ENCODE measurements around the gene CRHR1.

The CRHR1 gene

DNA sequence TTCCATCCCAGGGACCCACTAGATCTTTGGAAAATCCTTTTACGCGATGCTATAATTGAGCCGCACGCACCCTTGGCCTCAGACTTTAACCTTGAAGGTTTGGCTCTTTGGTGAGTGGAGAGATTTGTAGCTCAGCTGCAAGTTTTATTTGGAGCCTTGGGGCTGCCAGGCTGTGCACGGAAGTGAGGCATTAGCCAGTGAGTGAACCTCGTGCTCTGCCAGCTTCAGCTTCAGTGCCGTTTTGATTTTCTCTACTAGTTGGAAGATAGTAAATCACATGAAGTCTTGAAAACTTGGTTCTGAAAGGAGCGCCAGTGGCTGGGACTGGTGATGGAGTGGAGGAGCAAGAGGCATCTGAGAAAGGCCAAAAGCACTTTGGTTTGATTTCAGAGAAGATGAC, 17.3 kb downstream of the CRHR1 start:
- Histone ChIP-seq H3K27me3 (ENCODE audit: insufficient read depth, insufficient read length) (no peaks in the 10 kb centered on the region), H3K4me3 (ENCODE audit: insufficient read length, low read depth) (no peak overlapping the region), H3K36me3 (ENCODE audit: insufficient read depth, insufficient read length, low read length) (no peaks in the 10 kb centered on the region), H3K4me1 (ENCODE audit: insufficient read depth, insufficient read length) (peaks cover 9% of the 10 kb centered on the region), H3K9me3 (ENCODE audit: insufficient read depth, low read length) (no peaks in the 10 kb centered on the region), H3K9ac (ENCODE audit: insufficient read length, low read depth) (no peak overlapping the region)
- no peak for TF ChIP-seq ZNF274 (IDR thresholded peaks at IDR 0.05; ENCODE audit: low read depth, low read length)
- TF ChIP-seq YY1 (IDR thresholded peaks at IDR 0.05; ENCODE audit: insufficient read depth, insufficient read length): no peak
- TF ChIP-seq SUZ12 (IDR thresholded peaks at IDR 0.05; ENCODE audit: extremely low read depth, insufficient read depth, insufficient read length): no peak
- no peak for DNase-seq (ENCODE audit: low read depth, low spot score)

DNA sequence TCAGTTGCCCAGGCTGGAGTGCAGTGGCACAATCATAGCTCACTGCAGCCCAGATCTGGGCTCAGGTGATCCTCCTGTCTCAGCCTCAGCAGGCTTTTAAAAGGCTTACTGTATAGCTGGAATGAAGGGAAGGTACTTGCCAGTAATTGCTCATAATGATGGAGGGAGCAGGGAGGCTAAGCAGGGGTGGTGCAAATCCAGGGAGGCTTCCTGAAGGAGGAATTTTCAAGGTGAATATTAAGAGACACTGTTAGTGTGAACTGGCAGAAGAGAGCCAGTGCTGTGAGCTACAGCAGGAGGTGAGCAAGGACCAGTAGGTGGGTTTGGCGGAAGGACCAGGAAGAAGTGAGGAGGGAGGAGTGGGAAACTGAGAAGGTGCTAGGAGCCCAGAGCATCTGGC, 24.7 kb downstream of the CRHR1 start:
- H3K9me3 ChIP-seq (ENCODE audit: insufficient read depth, low read length): 0 out of 2 replicates have a peak, but pooled peaks cover 6% of the 10 kb centered on the region

DNA sequence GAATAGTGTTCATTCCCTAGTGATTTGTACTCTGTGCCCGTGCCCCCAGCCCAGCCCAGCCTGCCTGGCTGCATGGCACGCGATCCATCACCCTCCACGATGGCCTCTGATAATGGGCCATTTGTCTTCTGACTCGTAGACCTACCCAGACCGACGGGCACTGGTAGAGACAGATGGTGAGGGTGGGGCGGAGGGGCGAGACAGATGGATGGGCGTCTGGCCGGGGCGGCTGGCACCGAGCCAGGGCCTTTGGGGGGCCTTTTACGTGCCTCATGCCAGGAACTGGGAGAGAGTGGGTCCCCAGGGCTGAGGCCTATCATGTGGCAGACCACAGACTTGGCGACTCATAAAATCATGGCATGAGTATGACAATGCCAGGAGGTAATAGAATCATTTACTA, 25.4 kb downstream of the CRHR1 start:
- no peak for DNase-seq (ENCODE audit: low read depth, low spot score)
- Histone ChIP-seq H3K36me3 (ENCODE audit: insufficient read depth, insufficient read length, low read length) (no peaks in the 10 kb centered on the region), H3K9ac (ENCODE audit: insufficient read length, low read depth) (no peak overlapping the region), H3K4me1 (ENCODE audit: insufficient read depth, insufficient read length) (peaks cover 11% of the 10 kb centered on the region), H3K4me3 (ENCODE audit: insufficient read length, low read depth) (no peak overlapping the region), H3K27me3 (ENCODE audit: insufficient read depth, insufficient read length) (peaks cover 11% of the 10 kb centered on the region), H3K9me3 (ENCODE audit: insufficient read depth, low read length) (0 out of 2 replicates have a peak, but pooled peaks cover 6% of the 10 kb centered on the region)
- TF ChIP-seq SUZ12 (IDR thresholded peaks at IDR 0.05; ENCODE audit: extremely low read depth, insufficient read depth, insufficient read length) (no peak), YY1 (IDR thresholded peaks at IDR 0.05; ENCODE audit: insufficient read depth, insufficient read length) (no peak), ZNF274 (IDR thresholded peaks at IDR 0.05; ENCODE audit: low read depth, low read length) (no peak)

More for the DNA sequence above, 24.7 kb downstream of the CRHR1 start:
- no peaks in the 10 kb centered on the region for H3K36me3 ChIP-seq (ENCODE audit: insufficient read depth, insufficient read length, low read length)
- H3K9ac ChIP-seq (ENCODE audit: insufficient read length, low read depth): no peak overlapping the region
- TF ChIP-seq SUZ12 (IDR thresholded peaks at IDR 0.05; ENCODE audit: extremely low read depth, insufficient read depth, insufficient read length) (no peak), YY1 (IDR thresholded peaks at IDR 0.05; ENCODE audit: insufficient read depth, insufficient read length) (no peak), ZNF274 (IDR thresholded peaks at IDR 0.05; ENCODE audit: low read depth, low read length) (no peak)
- no peak overlapping the region for H3K4me3 ChIP-seq (ENCODE audit: insufficient read length, low read depth)
- H3K27me3 ChIP-seq (ENCODE audit: insufficient read depth, insufficient read length): peaks cover 5% of the 10 kb centered on the region
- DNase-seq (ENCODE audit: low read depth, low spot score): no peak
- H3K4me1 ChIP-seq (ENCODE audit: insufficient read depth, insufficient read length): peaks cover 11% of the 10 kb centered on the region

DNA sequence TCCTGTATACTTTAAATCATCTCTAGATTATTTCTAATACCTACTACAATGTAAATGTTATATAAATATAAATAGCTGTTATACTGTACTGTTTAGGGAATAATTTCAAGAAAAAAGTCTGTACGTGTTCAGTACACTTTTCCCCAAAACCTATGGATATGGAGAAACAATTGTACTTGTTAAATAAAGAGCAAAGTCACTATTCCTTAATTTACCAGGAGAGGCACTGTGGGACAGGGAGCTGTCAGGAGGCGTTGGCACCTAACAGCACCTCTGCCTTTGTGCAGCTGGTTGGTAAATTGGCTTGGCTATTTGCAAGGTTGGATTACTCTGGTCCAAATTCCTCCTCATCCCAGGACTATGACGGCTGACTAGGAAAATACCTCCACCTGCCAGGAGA, 28.0 kb downstream of the CRHR1 start:
- no peak overlapping the region for H3K4me3 ChIP-seq (ENCODE audit: insufficient read length, low read depth)
- H3K27me3 ChIP-seq (ENCODE audit: insufficient read depth, insufficient read length): peaks cover 12% of the 10 kb centered on the region
- H3K9ac ChIP-seq (ENCODE audit: insufficient read length, low read depth): no peak overlapping the region
- 0 out of 2 replicates have a peak, but pooled peaks cover 6% of the 10 kb centered on the region for H3K9me3 ChIP-seq (ENCODE audit: insufficient read depth, low read length)
- peaks cover 11% of the 10 kb centered on the region for H3K4me1 ChIP-seq (ENCODE audit: insufficient read depth, insufficient read length)
- no peaks in the 10 kb centered on the region for H3K36me3 ChIP-seq (ENCODE audit: insufficient read depth, insufficient read length, low read length)
- DNase-seq (ENCODE audit: low read depth, low spot score): no peak
- no peak for TF ChIP-seq SUZ12 (IDR thresholded peaks at IDR 0.05; ENCODE audit: extremely low read depth, insufficient read depth, insufficient read length)

DNA sequence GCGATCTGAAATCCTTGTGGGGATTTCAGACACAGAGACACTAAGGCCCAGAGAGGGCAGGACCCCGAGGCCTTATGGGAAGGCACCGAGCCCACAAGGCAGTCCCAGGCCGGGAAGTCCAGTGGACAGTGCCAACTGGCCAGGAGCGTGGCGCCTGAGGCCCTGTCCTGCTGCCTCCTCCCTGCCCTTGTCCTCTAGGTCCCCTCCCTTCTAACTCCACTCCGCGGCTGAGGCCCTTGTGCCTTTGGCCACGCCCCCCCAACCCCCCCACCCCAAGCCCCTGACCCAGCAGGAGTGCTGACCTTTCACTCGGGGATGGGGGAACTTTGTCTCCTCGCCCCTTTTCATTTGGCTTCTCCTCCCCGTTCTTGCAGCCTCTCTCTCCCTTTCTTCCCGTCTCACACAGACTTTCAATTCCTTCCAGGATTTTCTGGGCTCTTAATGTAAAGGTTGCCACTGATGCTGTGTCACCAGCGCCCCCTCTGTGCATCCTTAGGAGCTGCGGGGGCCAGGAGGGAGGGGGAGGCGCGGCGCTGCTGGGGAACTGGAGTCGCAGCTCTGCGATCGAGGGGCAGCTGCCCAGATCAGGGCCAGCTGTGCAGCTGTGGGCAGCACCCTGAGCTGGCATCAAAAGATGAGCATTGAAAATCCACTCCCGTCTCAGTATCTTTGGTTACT, 29.1 kb downstream of the CRHR1 start:
- TF ChIP-seq YY1 (IDR thresholded peaks at IDR 0.05; ENCODE audit: insufficient read depth, insufficient read length): no peak
- TF ChIP-seq ZNF274 (IDR thresholded peaks at IDR 0.05; ENCODE audit: low read depth, low read length): no peak
- TF ChIP-seq SUZ12 (IDR thresholded peaks at IDR 0.05; ENCODE audit: extremely low read depth, insufficient read depth, insufficient read length): no peak
- Histone ChIP-seq H3K4me3 (ENCODE audit: insufficient read length, low read depth) (no peak overlapping the region), H3K9ac (ENCODE audit: insufficient read length, low read depth) (peak overlapping the region; percentile 76), H3K27me3 (ENCODE audit: insufficient read depth, insufficient read length) (peaks cover 12% of the 10 kb centered on the region), H3K36me3 (ENCODE audit: insufficient read depth, insufficient read length, low read length) (no peaks in the 10 kb centered on the region), H3K9me3 (ENCODE audit: insufficient read depth, low read length) (0 out of 2 replicates have a peak, but pooled peaks cover 6% of the 10 kb centered on the region), H3K4me1 (ENCODE audit: insufficient read depth, insufficient read length) (peaks cover 11% of the 10 kb centered on the region)
- peak; percentile 59 for DNase-seq (ENCODE audit: low read depth, low spot score)

DNA sequence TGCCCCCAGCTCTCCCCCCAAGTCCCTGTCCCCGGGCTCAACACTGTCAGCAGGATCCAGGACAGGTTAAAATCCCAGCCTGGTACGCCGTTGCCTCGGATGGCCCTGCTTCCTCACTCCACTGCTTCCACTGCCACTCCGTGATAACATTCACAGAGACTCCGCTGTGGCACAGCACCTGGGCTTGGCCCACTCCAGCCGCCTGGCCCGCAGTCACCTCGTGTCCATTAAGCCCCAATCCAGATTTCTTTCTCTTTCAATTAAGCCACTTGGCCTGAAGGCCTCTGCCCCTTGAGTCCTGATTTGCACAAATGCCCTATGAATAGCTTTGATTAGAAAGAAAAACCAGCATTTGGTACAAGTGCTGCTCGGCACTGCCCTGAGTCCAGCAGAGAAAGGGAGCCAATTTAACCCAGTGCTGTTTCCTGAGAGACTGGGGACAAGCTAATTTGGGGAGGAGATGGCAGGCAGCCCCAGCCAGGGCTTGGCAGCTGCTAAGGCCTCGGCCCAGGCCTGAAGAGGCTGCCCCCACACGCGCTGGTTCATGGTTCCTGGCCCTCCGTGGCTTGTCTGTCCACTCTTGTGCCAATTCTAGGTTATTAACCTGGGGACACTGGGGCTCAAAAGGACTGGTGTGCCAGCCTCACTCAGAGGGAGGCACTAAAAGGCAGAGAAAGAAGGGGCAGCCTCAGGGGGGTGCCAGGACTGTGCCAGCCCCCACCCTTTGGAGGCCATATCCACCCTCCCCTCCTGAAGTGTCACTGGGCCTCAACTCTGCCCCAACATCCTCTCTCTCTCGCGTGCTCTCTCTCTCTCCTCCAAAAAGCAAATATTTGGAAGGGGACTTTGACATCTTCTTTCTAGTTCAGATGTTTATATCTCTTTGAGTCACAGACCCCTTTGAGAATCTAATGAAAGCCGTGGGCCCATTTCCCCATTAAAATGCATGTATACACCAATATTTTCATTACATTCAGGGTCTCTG, 30.8 kb downstream of the CRHR1 start:
- Histone ChIP-seq H3K27me3 (ENCODE audit: insufficient read depth, insufficient read length) (peaks cover 12% of the 10 kb centered on the region), H3K9me3 (ENCODE audit: insufficient read depth, low read length) (0 out of 2 replicates have a peak, but pooled peaks cover 6% of the 10 kb centered on the region), H3K36me3 (ENCODE audit: insufficient read depth, insufficient read length, low read length) (no peaks in the 10 kb centered on the region), H3K4me1 (ENCODE audit: insufficient read depth, insufficient read length) (peaks cover 11% of the 10 kb centered on the region), H3K4me3 (ENCODE audit: insufficient read length, low read depth) (no peak overlapping the region), H3K9ac (ENCODE audit: insufficient read length, low read depth) (no peak overlapping the region)
- no peak for DNase-seq (ENCODE audit: low read depth, low spot score)
- TF ChIP-seq YY1 (IDR thresholded peaks at IDR 0.05; ENCODE audit: insufficient read depth, insufficient read length) (no peak), ZNF274 (IDR thresholded peaks at IDR 0.05; ENCODE audit: low read depth, low read length) (no peak), SUZ12 (IDR thresholded peaks at IDR 0.05; ENCODE audit: extremely low read depth, insufficient read depth, insufficient read length) (no peak)

DNA sequence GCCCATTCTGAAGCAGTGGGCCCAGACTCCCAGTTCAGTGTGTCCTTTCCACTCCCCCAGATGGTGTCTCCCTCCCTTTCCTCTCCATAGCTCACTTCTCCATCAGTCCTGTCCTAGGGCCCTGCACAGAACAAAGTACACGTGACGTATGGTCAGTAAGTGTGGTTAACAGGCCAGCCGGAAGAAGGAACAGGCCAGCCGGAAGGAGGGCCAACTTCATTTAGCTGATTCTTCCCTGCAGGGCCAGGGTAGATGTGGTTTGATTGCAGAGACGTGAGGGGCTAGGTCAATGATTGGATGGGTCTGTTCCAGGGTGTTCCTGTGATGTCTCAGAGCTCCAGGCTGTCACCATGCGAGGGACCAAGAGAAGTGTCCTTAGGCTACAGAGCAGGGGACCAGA, 31.6 kb downstream of the CRHR1 start:
- Histone ChIP-seq H3K9ac (ENCODE audit: insufficient read length, low read depth) (no peak overlapping the region), H3K36me3 (ENCODE audit: insufficient read depth, insufficient read length, low read length) (no peaks in the 10 kb centered on the region), H3K4me3 (ENCODE audit: insufficient read length, low read depth) (no peak overlapping the region), H3K9me3 (ENCODE audit: insufficient read depth, low read length) (0 out of 2 replicates have a peak, but pooled peaks cover 6% of the 10 kb centered on the region), H3K27me3 (ENCODE audit: insufficient read depth, insufficient read length) (peaks cover 12% of the 10 kb centered on the region), H3K4me1 (ENCODE audit: insufficient read depth, insufficient read length) (peaks cover 11% of the 10 kb centered on the region)
- TF ChIP-seq YY1 (IDR thresholded peaks at IDR 0.05; ENCODE audit: insufficient read depth, insufficient read length): no peak
- DNase-seq (ENCODE audit: low read depth, low spot score): no peak
